Uterus (tissue), 4 donors: ENCODE results near the gene CHRM1. TPM values are rescaled to one million over a fixed set of nuclear protein-coding genes. Genes with fewer than 3 reads are reported as not detected.

Experiments used
- DNase-seq, 2 donors: peaks; one replicate each; pipeline ENCODE4 v3.0.0-alpha.2; 2019 to 2020
- H3K27ac ChIP-seq, 2 donors: fragments of 200-600 bp; sonication (generic); 1 replicate in 1 of 2; 2 replicates in 1 of 2; pipeline ENCODE4 v1.5.1; 2016 to 2018
- H3K27me3 ChIP-seq, 2 donors: fragments of 200-600 bp; sonication (generic); one replicate each; pipeline ENCODE4 v1.5.1; 2018 to 2019; ENCODE audit warnings: control low read depth in 1 of 2
- H3K36me3 ChIP-seq, 2 donors: fragments of 200-600 bp; sonication (generic); one replicate each; pipeline ENCODE4 v1.5.1; 2019; ENCODE audit warnings: control low read depth in 1 of 2
- H3K4me1 ChIP-seq, 2 donors: fragments of 200-600 bp; sonication (generic); one replicate each; pipeline ENCODE4 v1.5.1; 2018 to 2019; ENCODE audit warnings: control low read depth in 1 of 2
- H3K4me3 ChIP-seq, 2 donors: fragments of 200-600 bp; sonication (generic); 1 replicate in 1 of 2; 2 replicates in 1 of 2; pipeline ENCODE4 v1.5.1; 2018 to 2019; ENCODE audit warnings: mild to moderate bottlenecking in 1 of 2
- H3K9me3 ChIP-seq, 2 donors: fragments of 200-600 bp; sonication (generic); one replicate each; pipeline ENCODE4 v1.5.1; 2019; ENCODE audit warnings: control low read depth in 1 of 2
- CTCF ChIP-seq, 4 experiments: fragments of 200-600 bp in 2 of 4; fragments of 450-650 bp in 2 of 4; sonication (generic) in 2 of 4; IDR thresholded peaks; one replicate each; pipeline ENCODE4 v1.5.1; 2016 to 2019; ENCODE audit warnings: antibody characterized with exemption in 4 of 4, mild to moderate bottlenecking in 2 of 4, moderate library complexity in 1 of 4
- POLR2A ChIP-seq, 2 donors: fragments of 450-650 bp; IDR thresholded peaks; one replicate each; pipeline ENCODE4 v1.6.1; 2016; ENCODE audit warnings: antibody characterized with exemption in 2 of 2, mild to moderate bottlenecking in 1 of 2, moderate library complexity in 1 of 2
- intact Hi-C: fragments of 100-400 bp; cut with DNase I; formaldehyde crosslinking; loops from one replicate; pipeline ENCODE4 v1.15.1; 2023; ENCODE audit warnings: low total_unique reads
- total RNA-seq, 4 donors: library from RNA; depleted of rRNA in 3 of 4; stranded (reverse); fragments of >200 nt in 3 of 4; gene quantifications; one replicate each; pipeline versions ENCODE4 v1.1.0 to v1.2.4, GENCODE V29; 2014 to 2023
- donor health status: DM: yes; HTN: yes; CAD: no.

Gene CHRM1
- total RNA-seq: 1 to 10 TPM in 1 of 4 donors, not detected in 3; 1.3 TPM

GRCh38 chr11:62921201-62921572, at the start of gene CHRM1:
CHRM1 (minus strand) TSS chr11:62921363; CDS start chr11:62911100, 10,263 bp downstream.
- Histone ChIP-seq H3K9me3 (no peaks in the 10 kb centered on the region), H3K27me3 (peaks cover 16 to 20% of the 10 kb centered on the region in 2 donors), H3K4me1 (peaks cover 0 to 4% of the 10 kb centered on the region in 2 donors), H3K27ac (no peak within 1 kb of the TSS), H3K4me3 (no peak within 1 kb of the TSS), H3K36me3 (no peaks in the 10 kb centered on the region)
- intact Hi-C loops: no loop called here
- DNase-seq: no peak
- TF ChIP-seq POLR2A (IDR thresholded peaks at IDR 0.05) (no peak), CTCF (IDR thresholded peaks at IDR 0.05) (no peak)

- TF ChIP-seq CTCF (IDR thresholded peaks at IDR 0.05): no peak
- TF ChIP-seq POLR2A (IDR thresholded peaks at IDR 0.05): no peak
- Histone ChIP-seq H3K27ac (no peak overlapping the region), H3K4me3 (no peak overlapping the region), H3K27me3 (no peaks in the 10 kb centered on the region), H3K4me1 (no peaks in the 10 kb centered on the region), H3K36me3 (no peaks in the 10 kb centered on the region), H3K9me3 (no peaks in the 10 kb centered on the region)
- DNase-seq: no peak
- intact Hi-C loops: no loop called here
These were observed 44.4 kb upstream of the CHRM1 start for GRCh38 chr11:62965574-62965973.

GRCh38 chr11:62962391-62962790, 41.2 kb upstream of the CHRM1 start:
- no peak for TF ChIP-seq CTCF (IDR thresholded peaks at IDR 0.05)
- no peak for TF ChIP-seq POLR2A (IDR thresholded peaks at IDR 0.05)
- Histone ChIP-seq H3K27ac (no peak overlapping the region), H3K9me3 (no peaks in the 10 kb centered on the region), H3K27me3 (no peaks in the 10 kb centered on the region), H3K4me3 (no peak overlapping the region), H3K36me3 (no peaks in the 10 kb centered on the region), H3K4me1 (peaks cover 0 to 5% of the 10 kb centered on the region in 2 donors)
- no peak for DNase-seq
- intact Hi-C loops: no loop called here

- H3K9me3 ChIP-seq: no peaks in the 10 kb centered on the region
- no peak overlapping the region for H3K27ac ChIP-seq
- H3K4me1 ChIP-seq: peaks cover 0 to 5% of the 10 kb centered on the region in 2 donors
- H3K36me3 ChIP-seq: no peaks in the 10 kb centered on the region
- no peak for DNase-seq
- TF ChIP-seq POLR2A (IDR thresholded peaks at IDR 0.05) (no peak), CTCF (IDR thresholded peaks at IDR 0.05) (no peak)
- intact Hi-C loops: no loop called here
- H3K4me3 ChIP-seq: no peak overlapping the region
- no peaks in the 10 kb centered on the region for H3K27me3 ChIP-seq
These were observed 39.9 kb upstream of the CHRM1 start for GRCh38 chr11:62961017-62961570.

GRCh38 chr11:62959422-62959980, 38.3 kb upstream of the CHRM1 start:
- DNase-seq: no peak
- Histone ChIP-seq H3K27me3 (no peaks in the 10 kb centered on the region), H3K4me1 (peaks cover 0 to 5% of the 10 kb centered on the region in 2 donors), H3K36me3 (no peaks in the 10 kb centered on the region), H3K4me3 (no peak overlapping the region), H3K9me3 (no peaks in the 10 kb centered on the region), H3K27ac (no peak overlapping the region)
- TF ChIP-seq POLR2A (IDR thresholded peaks at IDR 0.05) (no peak), CTCF (IDR thresholded peaks at IDR 0.05) (no peak)
- intact Hi-C loops: no loop called here
